Stimulated activated CD8-positive, alpha-beta memory T cell treated with anti-CD3 and anti-CD28 coated beads, Interleukin-12 subunit alpha, Interleukin-12 subunit beta, amount 100 ng/mL, for 4 hours (primary cell): ENCODE results near the gene TENM4.

ENCODE experiments used
- DNase-seq: peaks from one replicate; pipeline ENCODE4 v3.0.0-alpha.2; 2020; ENCODE audit warnings: low read depth

The TENM4 gene

DNA sequence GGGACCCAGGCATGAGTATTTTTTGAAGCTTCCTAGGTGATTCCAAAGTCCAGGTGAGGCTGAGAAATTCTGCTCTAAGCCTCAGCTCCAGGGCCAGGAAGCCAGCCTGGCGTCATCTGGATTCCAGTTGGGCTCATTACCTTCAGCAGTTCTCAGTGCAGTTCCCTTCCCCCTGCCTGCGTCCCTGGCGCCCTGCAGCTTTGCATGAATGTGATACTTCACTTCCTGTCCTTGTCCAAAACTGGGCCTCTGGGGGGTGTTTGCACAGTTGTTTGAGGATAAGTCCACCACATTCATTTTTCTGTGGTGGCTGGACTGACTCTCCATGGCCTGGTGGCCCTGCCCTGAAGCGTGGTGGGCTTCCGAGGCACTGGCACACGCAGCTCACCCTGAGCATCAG is 98.1 kb downstream of the TENM4 start:
- DNase-seq, result no peak

DNA sequence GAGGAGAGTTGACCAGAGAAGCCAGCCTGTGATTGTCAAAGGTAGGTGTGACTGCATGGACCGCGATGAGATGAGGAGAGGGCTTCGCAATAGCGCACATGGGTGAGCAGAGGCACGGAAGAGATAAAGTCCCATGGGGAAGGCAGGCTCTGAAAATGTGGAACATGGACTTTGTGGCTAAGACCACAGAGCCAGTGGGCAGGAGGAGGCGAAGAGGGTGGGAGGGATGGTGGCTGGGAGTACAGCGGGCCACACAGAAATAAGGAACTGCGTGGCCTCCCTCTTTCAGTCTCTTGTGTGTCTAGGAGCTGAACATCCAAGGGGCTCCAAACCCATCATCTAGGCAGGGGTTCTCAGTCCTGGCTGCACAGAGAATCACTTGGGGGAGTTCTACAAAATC is 98.6 kb downstream of the TENM4 start:
- no peak for DNase-seq

DNA sequence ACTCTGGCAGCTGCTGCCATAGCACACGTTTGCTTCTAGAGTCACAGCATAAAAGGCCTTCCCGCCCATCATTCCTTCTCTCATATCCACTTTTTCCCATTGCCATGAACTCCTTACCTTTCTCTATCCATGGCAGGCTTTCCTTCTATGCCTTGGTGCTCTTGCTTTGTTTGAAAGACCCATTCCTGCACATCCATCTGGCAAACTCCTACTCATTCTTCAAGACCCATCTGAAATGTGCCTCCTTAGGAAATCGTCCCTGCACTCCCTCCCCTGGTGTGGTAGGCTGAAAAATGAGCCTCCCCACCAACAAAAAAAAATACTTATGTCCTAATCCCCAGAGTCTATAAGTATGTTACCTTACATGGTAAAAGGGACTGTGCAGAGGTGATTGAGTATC is 100.3 kb downstream of the TENM4 start:
- DNase-seq, result no peak

DNA sequence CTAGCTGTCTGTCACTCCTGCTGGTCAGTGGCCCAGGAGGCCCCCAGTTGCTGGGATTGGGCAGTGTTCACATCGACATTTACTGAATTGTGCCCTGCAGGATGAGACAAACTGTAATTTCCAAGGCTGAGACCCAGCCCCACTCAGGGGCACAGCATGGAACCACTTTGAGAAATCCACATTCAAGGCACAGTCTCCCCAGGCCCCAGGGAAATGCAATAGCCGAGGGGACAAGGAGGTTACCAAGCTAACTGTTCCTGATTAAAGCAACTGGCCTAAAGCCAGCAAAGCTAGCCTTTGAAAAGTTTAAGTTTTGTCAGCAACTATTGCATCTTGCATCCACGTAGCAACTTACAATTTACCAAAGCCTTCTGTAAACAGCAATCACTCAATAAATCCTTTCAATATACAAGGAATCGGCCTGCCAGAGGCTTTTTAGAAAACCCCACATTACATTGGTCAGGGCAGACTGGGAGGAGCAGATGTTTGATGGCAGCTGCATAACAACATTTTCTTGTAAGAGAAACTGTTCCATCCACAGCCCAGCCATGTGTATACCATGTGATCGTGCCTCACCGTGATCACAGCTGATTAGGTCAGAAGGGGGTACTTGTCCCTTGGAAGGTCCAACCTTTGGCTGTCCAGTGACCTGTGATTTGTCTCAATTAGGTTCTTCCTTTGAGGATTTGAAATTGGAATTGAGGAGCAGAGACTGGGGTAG is 103.9 kb downstream of the TENM4 start:
- no peak for DNase-seq

DNA sequence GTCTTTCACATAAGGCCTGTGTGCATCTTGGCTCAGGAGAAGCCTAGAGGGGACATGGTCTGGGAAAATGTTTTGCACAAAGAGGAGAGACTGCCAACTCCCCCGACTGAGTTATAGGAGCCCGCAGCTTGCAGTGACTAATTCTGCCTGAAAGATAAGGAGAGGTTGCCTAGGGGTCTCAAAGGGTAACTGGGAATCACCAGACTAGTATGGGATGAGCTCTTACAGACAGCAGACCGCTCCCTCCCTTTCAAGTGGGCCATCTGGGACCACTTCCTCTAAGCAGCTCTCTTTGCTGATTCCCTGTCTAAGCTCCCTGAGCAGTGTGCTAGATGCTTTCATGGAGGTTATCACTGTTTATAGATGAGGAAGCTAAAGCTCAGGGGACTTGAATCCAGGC is 105.1 kb downstream of the TENM4 start:
- no peak for DNase-seq

DNA sequence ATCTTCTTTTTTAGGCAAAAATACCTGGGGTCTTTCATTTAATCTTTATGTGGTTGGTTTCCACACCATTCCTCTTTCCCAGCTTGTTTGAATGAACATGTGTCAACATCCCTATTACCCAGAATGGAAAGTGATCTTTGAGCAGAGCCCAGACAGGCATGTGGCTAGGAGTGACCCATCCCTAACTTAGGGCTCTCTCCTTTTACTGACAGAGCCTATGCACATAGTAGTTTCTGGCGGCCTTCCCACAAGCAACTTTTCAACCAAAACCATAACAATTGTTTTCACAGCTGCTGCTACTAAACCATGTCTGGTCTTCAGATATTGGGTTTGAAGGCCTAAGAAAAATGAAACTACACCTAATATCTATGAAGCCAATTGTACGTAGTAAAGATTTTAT is 107.5 kb downstream of the TENM4 start:
- DNase-seq, result no peak

DNA sequence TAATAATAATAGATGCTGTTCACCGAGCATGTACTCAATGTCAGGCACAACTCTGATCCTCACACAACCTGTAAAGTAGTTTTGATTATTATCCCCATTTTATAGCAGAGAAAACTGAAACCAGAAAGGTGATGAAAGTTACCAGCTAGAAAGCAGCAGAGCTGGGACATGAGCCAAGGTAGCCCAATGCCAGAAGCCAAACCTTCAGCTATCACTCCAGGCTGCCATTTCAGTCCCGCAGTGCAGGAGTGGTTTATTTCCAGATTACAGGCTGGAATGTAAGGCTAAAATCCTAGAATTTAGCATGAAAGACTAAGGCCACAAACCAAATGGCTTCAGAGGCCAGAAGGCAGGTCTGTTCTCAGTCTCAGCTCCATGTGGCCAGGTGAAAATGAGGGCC is 108.8 kb downstream of the TENM4 start:
- DNase-seq, result no peak

DNA sequence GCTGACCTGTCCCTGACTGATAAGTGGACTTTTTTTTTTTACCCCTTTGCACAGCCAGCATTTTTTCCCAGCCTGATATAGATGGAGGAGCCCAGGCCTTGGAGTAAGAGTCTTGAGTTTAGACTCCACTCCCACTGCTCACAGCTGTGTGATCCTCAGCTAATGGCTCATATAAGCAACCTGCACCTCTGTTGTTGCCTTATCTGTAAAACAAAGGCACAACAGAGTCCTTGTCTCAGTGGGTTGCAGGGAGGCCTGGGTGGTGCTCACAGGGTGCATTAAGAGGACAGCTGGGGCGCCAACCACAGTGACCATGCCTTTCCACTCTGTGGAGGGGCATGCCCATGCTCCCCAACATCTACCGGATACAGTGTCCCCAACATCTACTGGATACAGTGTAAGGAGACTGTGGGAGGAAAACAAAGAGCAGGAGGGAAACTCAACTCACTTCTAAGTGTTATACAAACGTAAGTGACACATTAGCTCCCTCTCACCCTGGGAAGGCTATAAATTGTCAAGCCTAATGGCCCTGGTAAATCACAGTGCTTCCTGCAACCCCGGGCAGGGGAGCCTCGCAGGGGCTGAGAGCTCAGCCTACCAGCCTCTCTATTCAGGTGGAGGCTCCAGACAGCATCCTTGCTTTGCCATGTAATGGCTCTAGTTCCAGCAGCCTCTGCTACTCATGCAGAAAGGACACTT is 109.5 kb downstream of the TENM4 start:
- DNase-seq, result no peak

DNA sequence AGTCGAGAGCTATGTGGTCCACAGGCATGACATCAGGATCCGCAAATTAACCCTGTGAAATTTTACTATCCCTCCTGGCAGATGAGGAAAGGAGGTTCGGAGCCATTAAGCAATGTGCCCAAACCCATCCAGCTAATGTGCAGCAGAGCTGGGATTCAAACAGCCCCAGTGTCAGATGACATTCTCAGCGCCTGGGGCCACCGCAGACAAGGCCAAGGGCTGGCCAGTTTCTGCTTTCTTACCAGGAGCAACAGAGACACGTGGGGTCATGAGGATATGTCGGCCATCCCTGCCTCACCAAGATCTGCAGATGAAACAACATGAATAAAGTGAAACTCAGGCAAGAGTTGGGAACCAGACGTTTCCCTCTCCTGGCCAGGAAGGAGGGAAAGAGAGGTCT is 110.2 kb downstream of the TENM4 start:
- DNase-seq, result no peak

DNA sequence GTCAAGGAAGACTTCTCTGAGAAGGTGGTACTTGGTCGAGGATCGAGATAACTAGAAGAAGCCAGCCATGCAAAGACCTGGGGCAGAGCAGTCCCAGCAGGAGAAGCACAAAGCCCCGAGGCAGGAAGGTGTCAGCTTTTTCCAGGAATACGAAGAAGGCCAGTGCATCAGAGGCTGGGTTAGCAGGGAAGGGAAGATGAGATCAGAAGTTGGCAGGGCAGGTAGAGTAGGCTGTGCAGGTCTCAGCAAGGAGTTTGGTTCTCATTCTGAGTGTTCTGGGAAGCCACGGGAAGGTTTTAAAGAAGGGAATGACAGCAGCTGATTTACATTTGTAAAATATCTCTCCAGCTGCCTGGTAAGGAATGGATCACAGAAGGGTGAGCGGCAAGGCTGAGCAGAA is 111.3 kb downstream of the TENM4 start:
- no peak for DNase-seq

DNA sequence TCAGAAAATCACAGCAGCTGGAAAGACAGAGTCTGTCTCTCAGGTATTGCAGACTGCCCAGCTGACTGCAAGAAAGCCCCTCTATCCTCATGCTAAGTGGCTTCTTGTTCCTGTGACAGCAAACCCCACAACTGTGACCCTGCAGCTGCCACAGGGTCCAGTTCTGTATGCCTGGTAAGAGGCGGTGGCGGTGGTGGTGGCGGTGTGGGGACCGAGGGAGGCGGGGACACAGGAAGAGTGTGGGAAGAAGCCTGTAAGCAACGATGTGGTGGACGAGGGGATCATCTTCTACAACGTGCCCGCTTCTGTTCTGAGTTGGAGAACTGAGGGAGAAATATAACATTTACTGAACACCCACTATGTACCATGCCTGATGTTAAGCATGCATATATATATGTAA is 112.4 kb downstream of the TENM4 start:
- DNase-seq, result no peak

DNA sequence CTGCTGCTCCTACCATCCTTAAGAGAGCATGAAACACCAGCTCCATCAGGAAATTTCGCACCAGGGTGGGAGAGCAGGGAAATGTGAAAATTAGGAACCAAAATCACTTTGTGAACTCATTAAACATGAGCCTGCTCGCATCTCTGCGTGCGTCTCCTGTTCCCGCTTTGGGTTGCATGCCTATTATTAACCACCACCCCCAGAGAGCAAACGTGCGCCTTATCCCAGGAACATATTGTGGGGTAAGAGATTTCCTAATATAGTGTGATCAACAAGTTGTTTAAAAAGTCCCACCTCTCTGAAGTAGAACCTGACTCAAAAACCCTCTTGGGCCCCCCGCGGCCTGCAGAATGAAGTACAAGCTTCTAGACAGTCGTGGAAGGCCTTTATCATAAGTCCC is 115.0 kb downstream of the TENM4 start:
- no peak for DNase-seq

DNA sequence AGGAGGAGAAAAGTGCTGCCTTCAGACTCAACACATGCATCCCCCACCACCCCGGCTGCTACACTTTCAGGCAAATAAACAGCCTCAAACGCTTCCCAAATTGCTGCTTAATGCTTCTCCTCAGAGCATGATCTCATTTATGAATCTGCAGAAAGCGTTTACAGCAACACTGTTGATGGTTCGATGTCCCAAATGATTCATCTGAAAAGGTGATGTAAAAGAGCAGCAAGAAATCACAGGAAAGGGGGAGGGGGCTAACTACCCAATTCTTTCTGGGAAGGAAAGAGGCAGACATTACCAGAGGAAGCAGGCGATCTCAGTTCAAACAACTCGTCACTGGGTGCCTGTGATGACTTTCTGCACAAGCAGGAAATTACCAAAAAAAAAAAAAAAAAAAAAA is 119.6 kb downstream of the TENM4 start:
- no peak for DNase-seq

DNA sequence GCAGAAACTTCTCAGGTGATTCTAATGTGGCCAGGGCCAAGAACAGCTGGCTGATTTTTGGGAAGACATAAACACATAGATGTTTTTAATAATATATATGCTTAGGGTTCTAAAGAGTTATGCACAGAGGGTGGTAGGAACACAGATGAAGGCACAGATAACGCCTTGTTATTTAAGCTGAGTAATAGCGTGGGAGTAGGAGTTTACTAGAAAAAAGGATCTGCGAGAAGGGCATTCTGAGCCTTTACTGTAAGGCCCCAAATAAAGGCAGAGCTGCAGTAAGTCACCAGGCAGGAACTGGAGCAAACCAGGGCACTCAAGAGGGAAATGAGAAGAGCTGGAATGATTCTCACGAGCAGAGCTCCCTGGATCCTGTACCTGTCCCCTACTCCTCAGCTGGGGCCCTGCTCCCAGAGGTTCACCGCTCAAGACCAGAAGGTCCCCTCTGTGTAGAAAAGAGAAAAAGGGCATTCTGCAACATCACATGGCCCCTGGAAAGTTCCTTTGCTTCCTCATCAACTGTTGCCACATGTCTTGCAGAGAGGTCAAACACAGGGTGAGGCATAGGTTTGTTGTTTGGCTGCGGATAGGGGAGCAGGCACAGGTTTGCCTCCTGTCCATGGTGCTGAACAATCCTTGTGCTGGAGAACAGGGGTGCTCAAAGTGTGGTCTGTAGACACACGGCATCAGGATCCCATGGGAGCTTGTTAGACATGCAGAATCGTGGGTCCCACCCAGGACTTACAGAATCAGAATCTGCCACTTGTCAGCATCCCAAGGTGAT is 125.7 kb downstream of the TENM4 start:
- no peak for DNase-seq

DNA sequence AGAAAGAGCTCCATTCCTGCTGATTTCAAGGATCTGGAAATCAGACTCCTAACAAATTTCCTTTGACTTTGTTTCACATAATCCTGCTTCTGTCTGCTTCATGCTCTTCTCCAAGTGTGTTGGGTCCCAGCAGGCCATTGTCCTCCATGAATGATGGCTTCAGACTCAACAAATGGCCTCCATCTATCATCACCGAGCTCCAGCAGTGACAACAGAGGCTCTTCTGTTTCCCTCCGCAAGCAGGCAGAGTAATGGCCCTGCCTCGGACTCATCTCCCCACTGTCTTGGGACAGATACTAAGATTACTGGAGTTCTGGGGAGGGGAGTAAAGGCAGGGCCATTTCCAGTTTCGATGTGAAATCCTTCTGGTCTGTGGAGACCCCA is 127.3 kb downstream of the TENM4 start:
- no peak for DNase-seq

DNA sequence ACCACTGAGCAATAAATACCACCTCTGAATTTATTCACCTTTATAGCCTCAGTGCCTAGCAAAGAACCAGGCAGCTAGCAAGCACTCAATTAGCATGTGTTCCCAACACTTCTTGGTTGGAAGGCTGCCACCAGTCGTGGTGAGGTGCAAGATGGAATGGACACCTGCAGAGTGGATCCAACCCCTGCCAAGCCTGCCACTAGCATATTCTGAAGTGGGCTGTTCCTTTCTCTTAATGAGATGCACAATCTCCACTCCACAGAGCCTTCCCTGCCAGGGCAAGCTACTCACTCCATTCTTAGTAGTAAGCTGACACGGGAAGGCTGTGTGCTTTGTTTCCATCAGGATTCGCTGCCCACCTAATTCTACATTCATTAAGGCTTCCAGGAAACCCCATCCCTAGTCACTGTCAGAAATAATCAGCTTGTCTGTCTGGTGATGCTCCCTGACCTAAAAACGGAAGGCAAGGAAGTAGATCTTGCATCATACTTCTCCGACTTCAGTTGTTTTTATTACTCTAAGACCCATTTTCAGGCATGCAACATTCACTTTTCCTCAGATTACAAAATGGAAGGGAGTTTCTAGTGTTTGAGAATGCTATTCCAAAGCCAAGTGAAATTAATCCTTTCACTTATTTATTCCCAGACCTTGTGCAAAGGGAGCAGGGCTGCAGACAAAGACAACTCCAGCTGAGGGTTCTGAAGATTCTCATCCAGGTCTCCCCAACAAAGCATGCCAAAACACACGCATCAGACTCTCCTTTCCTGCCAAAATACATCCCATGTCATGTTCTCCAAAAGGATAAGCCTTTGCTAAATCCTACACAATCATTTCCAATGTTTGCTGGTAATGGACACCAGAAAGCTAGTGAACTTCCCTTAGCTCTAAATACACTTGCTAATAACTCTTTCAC is 128.0 kb downstream of the TENM4 start:
- no peak for DNase-seq

DNA sequence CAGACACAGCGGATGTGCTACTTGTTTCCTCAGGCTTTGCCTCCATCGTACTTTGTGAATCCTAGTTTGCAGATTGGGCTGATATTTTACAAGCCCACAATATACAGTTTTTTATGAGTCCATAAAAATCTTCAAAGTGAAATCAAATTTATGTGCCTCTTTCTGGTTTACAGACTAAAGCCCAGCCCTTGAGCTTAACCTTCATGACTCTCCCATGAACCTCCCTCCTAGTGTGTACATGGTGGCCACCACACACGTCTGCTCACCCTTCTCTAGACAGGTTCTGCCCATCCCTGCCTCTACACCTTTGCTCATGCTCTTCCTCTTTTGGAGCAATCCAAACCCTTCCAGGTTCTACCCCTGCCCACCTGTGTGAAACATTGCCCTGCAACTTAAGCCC is 129.4 kb downstream of the TENM4 start:
- DNase-seq, result no peak

DNA sequence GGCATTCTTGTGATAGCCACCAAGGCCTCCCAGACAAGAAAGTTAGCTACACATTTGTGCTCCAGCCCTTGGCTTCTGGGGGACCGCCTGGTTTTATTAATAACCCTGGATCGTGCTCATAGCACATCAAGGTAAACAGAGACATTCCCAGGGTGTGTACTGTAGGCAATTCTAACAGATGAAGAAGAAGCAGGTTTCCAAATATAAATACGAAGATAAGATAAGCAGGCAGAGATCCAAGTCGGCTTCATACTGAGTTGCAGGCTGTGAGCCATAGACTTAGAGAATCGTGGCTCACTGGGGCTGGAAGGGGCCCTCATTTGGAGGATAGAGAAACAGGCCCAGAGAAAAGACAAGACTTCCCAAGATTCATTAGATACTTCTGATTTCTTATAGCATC is 131.4 kb downstream of the TENM4 start:
- no peak for DNase-seq

DNA sequence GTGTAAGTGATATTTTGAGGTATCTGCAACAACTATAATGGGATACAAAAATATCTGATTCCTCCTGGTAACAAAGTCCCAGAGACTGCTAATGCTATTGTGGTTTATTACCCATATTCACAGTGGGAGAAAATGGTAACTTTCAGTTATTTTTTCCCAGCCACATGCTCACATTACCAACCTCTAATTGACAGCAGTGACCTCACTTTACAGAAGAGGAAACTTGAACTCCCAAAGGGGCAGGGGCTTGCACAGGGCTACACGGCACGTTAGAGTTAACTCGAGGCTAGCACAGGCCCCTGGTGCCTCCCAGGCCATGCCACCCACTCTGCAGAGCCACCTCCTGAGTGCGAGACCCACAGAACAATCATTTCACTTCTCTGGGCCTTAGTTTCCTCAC is 132.4 kb downstream of the TENM4 start:
- no peak for DNase-seq

DNA sequence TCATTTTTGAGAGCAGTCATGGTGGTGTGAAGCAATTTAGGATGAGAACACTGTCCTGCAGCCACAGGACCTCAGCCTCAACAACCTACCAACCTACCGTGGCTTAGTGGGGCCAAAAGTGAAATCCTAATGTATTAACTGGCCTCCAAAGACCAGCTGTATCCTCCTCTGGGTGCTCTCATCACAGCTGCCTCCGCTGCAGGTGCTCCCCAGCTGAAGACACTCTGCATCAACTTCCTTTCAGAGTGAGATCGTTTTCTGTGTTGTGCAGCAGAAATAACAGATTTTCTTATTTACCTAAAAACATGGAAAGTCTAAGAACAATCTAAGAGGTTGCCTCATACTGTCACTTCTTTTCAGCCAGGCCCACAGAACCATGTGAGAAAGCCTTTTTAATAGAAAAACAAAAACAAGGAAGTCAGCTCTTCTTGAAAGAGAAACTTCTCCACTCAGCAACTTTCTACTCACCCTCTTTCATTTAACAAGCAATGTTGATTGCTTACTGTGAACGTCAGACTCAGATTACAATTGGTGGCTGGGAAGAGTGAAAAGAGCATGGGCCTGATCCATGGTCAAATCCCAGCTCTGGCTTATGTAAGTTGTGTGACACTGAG is 136.1 kb downstream of the TENM4 start:
- no peak for DNase-seq

DNA sequence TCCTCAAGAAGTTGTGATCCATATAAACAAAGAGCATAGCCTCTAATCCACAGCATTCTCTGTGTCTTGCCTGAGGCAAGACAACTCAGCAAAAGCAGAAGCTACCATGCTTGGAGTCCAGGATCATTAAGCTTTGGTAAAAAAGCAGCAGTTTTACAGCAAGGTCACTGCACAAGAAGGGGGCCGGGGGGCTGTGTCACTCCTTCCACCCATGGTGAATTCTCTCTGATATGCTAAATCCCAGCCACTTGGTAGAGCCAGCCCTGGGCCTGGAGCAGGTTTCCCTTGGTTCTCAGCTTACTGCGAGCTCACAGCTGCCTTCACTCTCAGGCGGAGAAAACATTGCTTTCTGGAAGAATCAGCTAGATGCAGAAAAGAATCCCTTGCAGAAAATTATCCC is 144.7 kb downstream of the TENM4 start:
- DNase-seq, result no peak
